Activated CD8-positive, alpha-beta memory T cell treated with anti-CD3 and anti-CD28 coated beads, Interleukin-2, amount 50 U/mL, for 48 hours (primary cell): ENCODE data around the gene RASA2.

Experiments used
- DNase-seq: peaks from one replicate; pipeline ENCODE4 v3.0.0-alpha.2; 2020

Gene RASA2, protein sequence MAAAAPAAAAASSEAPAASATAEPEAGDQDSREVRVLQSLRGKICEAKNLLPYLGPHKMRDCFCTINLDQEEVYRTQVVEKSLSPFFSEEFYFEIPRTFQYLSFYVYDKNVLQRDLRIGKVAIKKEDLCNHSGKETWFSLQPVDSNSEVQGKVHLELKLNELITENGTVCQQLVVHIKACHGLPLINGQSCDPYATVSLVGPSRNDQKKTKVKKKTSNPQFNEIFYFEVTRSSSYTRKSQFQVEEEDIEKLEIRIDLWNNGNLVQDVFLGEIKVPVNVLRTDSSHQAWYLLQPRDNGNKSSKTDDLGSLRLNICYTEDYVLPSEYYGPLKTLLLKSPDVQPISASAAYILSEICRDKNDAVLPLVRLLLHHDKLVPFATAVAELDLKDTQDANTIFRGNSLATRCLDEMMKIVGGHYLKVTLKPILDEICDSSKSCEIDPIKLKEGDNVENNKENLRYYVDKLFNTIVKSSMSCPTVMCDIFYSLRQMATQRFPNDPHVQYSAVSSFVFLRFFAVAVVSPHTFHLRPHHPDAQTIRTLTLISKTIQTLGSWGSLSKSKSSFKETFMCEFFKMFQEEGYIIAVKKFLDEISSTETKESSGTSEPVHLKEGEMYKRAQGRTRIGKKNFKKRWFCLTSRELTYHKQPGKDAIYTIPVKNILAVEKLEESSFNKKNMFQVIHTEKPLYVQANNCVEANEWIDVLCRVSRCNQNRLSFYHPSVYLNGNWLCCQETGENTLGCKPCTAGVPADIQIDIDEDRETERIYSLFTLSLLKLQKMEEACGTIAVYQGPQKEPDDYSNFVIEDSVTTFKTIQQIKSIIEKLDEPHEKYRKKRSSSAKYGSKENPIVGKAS

DNA sequence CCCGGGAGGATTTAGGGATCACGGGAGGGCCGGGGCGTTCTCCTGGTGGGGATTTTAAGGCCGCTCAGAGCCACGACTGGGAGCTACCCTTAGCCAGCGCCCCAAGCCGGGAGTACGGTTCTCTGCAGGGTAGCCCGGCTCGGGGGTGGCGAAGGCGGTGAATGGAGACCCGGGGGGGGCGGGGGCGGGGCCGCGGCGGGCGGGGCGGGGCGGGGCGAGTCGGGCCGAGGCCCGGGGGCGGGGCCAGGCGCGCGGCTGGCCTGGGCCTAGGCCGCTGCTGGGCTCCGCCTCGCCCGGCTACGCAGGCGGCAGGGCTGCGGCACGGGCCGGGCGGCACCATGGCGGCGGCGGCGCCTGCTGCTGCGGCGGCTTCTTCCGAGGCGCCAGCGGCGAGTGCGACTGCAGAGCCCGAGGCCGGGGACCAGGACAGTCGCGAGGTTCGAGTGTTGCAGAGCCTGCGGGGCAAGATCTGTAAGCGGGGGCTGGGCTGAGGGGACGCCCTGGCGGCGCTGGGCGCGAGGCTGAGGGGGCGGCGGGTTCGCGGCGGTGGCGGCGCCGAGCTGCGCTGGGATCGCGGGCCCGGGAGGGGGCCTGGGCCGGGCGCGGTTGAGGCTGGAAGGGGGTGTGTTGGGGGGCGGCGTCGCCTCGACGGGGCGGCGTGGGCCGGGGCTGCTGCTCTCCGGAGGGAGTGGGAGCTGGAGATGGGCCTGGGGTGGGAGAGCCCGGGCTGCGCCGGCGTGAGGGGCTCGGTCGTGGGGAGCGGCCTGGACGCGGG, at the start of gene RASA2:
Gene RASA2 (plus strand): TSS at position 282 of the 775 bp plus-strand sequence. CDS start 57 bp downstream, at position 339.
- DNase-seq: peak; percentile 86

DNA sequence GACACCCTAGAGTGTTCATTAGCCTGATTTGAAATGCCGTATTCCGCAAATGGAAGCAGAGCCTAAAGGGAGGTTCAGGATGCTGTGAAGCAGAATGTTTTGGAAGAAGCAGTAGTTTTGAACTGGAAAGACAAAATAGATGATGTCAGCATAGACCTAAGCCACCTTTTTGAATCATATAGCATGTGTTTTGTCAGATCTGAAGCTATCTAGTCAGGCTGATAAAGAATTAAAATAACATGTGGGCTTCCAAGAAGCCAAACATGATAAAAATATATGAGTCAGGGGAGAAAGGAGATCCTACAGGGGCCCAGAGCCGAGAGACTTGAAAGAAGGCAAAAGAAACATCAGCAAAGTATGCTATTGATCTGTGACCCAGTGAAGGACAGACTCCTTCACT, 47.2 kb upstream of the RASA2 start:
- DNase-seq: peak; percentile 29

DNA sequence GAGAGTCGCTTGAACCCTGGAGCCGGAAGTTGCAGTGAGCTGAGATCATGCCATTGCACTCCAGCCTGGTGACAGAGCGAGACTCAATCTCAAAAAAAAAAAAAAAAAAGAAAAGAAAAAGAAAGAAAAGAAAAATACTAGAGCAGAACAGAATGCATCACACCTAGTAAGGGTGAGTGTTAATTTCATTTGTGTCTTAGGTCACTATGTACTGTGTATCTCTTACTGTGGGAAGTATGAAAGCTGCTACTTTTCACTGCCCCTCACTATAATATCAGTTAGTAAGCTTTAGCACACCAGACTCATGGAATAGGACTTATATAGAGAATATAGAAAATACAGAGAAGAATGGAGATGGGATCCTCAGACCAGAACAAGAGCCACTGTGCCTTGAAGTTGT, 45.9 kb upstream of the RASA2 start:
- DNase-seq: no peak

DNA sequence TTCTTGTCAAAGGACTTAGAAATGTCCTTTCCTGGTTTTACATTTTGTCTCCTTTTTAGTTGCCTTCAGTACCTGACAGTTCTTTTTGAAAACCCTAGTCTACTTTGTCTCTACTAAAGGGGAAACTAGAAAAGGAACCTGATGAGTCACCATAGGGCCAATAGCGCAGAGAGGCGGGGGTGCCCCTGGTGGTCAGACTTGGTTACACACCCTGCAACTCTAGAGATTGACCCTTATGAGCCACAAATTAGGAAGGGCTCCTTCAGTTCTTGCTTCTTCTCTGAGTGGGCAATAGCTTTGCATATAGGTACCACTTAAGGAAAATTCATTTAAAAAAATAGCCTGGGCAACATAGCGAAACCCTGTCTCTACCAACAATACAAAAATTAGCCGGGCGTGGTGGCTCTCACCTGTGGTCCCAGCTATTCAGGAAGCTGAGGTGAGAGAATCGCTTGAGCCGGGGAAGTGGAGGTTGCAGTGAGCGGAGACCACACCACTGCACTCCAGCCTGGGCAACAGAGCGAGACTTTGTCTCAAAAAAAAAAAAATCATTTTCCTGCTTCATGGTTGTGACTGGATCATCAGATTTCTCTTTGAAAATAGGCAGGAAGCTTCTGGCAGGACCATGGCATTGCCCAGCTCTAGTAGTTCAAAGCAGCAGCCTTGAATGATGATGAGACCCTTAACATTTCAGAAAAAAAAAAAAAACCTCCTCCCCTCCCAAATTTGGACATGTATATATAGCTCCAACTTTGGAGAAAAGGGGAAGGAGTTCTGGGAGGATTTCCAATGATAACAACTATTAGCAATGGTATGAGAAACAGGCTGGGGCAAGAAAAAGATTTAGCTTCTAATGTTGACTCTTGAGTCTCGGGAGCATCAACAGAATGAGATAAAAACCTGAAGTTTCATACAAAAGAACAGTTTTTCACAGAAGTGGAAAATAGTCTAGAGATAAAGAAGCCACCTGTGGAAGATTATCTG, 45.2 kb upstream of the RASA2 start:
- peak; percentile 87 for DNase-seq

DNA sequence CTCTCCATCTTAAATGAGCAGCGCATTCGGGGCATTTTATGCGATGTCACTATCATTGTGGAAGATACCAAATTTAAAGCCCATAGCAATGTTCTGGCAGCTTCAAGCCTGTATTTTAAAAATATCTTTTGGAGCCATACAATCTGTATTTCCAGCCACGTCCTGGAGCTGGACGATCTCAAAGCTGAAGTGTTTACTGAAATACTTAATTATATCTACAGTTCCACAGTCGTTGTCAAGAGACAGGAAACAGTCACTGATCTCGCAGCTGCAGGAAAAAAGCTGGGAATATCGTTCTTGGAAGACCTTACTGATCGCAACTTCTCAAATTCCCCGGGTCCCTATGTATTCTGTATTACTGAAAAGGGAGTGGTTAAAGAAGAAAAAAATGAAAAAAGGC, 44.4 kb upstream of the RASA2 start:
- peak; percentile 7 for DNase-seq

DNA sequence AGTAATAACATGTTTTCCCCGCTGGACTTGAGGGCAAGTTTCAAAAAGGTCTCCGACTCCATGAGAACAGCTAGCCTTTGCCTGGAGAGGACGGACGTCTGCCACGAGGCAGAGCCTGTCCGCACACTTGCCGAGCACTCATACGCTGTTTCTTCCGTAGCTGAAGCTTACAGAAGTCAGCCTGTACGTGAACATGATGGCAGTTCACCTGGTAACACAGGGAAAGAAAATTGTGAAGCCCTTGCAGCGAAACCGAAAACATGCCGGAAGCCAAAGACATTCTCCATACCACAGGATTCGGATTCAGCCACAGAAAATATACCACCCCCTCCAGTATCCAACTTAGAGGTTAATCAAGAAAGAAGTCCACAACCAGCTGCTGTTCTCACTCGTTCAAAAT, 43.9 kb upstream of the RASA2 start:
- DNase-seq: peak; percentile 32

DNA sequence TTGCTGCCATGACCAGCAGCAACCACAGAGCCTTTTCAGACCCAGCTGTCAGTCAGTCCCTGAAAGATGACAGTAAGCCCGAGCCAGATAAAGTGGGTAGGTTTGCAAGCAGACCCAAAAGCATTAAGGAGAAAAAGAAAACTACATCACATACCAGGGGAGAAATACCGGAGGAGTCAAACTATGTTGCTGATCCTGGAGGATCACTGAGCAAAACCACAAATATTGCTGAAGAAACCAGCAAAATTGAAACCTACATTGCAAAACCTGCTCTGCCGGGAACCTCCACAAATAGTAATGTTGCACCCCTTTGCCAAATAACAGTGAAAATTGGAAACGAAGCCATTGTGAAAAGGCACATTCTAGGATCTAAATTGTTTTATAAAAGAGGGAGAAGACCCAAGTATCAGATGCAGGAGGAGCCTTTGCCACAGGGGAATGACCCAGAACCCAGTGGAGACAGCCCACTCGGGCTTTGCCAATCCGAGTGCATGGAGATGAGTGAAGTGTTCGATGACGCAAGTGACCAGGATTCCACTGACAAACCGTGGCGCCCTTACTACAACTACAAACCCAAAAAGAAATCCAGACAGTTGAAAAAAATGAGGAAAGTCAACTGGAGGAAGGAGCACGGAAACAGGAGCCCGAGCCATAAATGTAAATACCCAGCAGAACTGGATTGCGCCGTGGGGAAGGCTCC, 42.1 kb upstream of the RASA2 start:
- DNase-seq: no peak

DNA sequence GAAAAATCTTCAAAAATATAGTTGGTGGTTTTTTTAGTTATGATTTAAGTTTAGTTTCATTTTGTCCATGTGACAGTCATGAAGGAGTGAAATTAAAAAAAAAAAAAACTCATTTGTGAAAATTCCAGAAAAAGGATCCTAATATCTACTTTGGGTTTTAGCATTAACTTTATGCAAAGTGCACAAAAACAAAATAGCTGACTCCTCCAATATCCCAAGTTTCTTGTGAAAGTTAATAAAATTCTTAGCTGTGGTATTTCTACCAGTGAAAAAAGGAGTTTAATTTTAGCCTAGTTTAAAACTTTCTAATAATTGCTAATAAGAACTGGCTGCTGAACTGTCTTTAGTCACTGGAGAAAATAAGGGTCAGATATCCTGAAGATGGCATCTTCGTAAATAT, 40.8 kb upstream of the RASA2 start:
- no peak for DNase-seq

DNA sequence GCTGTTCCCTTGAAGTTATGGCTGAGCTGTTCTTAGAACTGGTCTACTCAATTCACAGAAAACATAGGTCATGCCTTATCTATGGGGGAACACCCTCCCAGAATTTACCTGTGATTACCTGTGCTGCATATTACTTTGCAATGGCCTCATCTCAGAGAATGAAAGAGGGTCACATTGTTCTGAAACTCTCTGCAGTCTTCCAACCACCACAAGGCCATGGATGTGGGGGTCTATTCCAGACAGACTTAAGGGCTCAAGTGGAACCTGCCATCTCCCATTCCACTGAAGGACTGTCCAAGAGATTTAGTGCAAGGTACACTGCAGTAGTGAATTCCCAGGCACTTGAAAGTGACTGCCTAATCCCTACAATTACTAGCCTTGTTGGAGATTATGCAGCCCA, 40.1 kb upstream of the RASA2 start:
- DNase-seq: no peak

DNA sequence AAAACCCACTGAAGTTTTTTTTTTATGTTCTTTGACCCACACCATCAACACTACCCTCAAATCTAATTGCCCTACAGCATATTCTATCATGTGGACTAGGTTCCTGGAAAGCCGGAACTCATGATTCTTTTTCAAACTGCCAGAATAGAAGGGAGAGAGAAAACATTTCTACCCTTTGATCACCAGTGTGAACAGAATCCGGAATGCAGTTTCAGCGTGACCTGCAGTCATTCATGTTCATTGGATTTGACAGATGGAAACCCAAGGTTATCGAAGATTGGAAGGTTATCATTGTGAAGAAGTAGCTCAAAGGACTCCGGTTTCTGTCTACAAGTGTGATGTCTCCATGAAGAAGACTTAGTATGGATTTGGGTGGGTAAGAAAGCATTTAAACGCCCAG, 39.4 kb upstream of the RASA2 start:
- DNase-seq: no peak

DNA sequence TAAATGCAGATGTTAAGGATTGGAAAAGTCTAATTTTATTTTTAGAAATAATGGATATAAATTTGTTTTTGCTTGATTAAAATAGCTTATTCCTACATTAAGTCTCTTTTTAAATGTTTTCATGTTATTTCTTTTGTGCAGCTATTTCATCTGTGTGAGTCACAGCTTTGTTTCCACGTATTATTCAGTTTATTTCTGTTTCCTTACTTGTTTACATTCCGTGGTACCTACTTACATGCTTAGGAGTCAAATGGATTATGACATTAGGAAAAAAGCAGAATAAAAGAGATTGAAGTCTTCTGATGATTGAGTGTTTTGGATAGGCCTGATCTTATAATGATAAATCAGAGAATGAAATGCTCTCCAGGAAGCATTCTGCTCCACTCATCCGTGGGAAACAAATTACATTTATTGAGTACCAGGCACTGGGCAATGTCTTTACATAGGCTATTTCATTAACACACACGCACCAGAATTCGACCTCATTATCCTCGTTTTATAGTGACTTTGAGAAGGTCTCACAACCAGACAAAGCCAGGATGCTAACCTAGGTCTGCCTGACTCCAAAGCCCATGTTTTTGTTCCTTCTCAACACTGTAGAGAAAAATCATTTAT, 38.1 kb upstream of the RASA2 start:
- DNase-seq: no peak

DNA sequence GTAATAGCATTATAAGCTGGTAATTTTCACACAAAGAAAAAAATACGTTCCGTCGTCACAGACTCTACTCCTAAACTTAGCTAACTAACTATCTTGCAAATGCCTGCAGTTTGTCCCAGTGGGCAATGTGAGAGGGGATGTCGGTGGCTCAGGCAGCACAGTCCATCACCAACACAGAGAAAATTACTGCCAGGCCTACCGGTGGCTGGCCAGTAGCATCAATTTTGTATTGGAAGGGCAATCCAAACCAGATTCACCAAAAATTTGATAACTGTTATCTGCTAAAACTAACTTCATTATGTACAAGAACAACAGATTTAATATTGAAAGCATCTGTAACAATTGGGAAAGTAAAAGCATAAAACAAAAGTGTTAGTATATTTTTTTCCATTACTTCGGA, 37.4 kb upstream of the RASA2 start:
- DNase-seq: no peak

DNA sequence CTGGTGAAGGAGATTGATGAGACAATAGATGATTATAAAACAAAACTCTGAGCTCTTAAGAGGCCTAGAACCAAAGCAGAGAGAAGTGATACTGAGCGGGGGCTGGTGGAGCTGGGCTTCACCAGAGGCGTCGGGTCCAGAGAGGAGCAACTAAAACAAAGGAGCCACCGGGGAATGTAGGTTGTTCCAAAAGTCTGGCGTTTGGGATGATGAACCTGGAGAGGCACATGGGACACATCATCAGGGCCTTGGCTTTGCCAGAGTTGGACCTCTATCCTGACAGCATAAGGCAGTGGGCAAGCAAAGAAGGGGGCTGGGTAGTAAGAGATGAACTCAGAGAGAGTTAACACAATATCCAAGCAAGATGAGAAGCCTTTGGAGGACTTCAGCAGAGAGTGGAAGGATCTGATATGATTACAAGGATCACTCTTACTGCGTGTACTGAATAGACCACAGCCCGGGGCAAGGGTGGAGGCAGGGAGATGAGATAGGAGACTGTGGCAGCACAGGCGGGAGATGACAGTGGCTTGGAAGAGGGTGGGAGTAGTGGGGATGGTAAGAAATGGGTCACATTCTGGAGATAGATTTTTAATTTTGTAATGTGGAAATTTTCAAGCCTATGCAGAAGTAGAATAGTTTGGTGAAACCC, 36.0 kb upstream of the RASA2 start:
- no peak for DNase-seq

DNA sequence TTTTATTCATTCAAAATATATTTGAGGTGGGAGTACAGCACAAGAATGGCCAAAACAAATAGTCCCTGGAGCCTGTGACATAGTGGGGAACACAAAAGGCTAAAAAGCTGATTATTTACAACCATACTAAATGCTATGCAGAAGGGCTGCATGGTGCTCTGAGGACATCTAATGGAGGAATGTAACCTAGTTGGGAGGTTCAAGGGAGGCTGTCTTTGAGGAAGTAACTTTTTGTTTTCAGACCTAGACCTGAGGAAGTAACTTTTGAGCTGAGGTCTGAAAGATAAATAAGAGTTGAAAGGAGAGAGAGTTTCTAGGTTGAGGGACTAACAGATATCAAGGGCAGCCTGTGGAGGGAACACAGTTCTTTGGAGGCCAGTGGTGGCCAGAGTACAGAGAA, 34.8 kb upstream of the RASA2 start:
- DNase-seq: no peak

DNA sequence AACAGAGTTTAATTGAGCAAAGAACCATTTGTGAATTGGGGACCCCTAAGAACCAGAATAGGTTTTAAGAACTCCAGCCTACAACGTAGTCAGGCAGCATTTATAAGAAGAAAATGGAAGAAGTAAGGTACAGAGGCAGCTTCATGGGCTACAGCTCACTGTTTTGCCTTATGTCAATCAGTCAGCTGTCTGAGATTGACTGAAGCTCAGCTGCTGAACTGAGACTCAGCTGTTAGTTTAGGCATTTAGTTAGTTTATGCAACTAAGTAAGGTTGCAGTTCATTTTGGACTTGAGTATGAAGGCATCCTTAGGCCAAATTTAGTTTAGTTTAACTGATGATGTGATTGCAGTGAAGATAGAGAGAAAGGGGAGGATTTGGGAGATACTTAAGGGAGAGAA, 34.1 kb upstream of the RASA2 start:
- no peak for DNase-seq

DNA sequence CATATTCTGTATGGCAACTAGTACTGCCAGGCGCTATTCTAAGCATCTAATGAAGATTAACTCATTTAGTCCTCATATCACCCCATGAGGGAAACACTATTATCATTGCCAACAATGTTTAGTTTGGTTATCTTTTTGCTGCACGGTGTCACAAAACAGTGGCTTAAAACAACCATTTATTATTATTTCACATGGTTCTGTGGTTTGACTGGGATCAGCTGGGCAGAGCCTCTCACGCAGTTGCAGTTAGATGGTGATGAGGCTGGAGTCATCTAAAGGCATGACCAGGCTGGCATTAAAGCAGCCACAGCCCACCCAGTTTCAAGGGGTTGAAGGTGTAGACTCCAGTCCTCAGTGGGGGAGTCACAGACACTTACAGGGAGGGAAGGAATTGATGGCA, 32.8 kb upstream of the RASA2 start:
- no peak for DNase-seq

DNA sequence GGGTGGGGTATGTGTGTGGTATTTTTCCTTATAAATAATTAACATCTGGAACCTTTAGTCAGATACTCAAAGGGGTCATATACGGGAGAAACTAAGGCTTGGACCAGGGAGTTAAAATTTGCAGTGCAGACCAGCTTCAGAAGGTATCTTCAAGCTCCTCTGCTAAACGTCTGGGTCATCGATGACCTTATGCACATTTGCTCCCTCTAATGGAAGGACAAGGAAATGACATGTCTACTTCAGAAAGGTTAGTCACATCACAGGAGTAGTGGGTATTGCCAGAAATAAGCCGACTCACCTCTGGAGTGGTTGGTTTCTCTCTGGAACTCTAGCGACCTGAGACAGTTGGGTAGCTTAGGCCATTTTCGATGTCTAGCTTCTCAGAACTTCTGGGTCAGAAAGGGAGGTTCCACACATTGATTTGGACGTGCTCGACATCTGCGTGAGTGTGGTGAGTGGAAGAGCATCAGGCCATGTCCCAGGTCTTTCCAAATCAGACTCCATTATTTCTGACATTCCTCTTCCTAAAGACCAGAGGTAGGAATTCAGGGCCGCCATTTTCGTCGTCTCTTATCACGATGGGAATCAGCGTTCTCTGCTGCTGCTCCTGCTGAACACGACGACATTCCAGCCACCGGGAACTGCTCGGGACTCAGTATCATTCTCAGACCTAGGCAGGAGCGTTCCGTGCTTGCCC, 31.8 kb upstream of the RASA2 start:
- DNase-seq: no peak

DNA sequence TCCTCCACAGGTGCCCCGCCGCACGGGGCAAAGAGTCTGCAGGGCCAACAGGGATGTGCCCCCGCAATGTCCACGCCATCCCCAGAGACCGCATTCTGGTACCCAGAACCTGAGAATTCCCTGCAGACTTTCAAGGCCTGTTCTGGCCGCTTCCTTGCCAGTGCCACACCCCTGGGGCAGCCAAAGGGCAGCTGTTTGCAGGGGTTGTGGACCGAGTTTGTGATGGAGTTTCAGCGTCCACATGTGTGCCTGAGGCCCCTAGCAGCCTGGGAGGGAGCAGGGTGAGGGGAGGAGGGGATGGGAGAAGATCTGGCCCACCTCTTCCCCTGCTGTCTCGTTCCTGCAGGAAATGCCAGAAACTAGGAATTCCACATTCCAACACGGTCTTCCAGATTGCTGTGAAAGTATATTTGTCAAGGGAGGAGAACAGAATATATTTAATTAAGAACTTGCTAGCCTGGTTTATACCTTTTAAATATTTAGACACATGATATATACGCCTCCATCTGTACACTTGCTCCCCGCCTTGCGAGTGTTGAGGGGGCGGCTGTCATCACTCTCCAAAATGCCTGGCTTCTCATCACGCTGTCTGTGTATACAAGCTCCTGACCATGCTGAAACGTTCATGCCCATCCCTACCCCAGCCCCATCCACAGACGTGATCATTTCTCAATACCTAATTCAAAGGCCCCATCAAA, 31.1 kb upstream of the RASA2 start:
- DNase-seq: no peak

DNA sequence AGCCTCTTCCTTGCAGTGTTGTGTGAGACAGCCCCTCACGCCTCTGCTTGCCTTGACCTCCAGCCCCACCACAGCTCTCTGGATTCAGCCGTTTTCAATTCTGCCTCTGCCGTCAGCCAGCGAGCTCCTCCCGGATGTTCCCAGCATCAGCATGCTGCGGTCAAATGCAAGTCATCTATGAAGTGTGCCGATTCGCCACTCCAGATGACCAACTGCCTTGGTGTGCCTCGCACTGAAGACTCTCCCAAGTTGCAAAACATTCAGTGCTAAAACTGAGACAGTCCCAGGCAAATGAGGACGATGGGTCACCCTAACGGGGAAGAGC, 30.6 kb upstream of the RASA2 start:
- DNase-seq: no peak
